Right forelimb (tissue), 1 donor: ENCODE results near the gene NDUFV1.
"Not testable (repeated sequence)": the region's sequence is repeated elsewhere in the genome, so short reads cannot be mapped to it uniquely, and the experiment has no call there.

Experiments
- DNase-seq: peaks from one replicate; pipeline ENCODE4 v3.0.0-alpha.2; 2018

Gene NDUFV1

GRCh38 chr11:67627812-67628624, 21.3 kb downstream of the NDUFV1 start:
- no peak for DNase-seq

GRCh38 chr11:67628710-67629385, 22.1 kb downstream of the NDUFV1 start:
- DNase-seq: no peak

GRCh38 chr11:67629386-67630227, 22.9 kb downstream of the NDUFV1 start, which contains the start of gene NUDT8:
TSS of gene NUDT8 (minus strand) at chr11:67629937. CDS start at chr11:67629911, 26 bp downstream.
- peak; percentile 99 for DNase-seq

- DNase-seq: no peak
Observed at GRCh38 chr11:67630228-67630942, 23.6 kb downstream of the NDUFV1 start.

- peak; percentile 44 for DNase-seq
Observed at GRCh38 chr11:67630943-67631331, 24.2 kb downstream of the NDUFV1 start.

GRCh38 chr11:67631411-67631810, 24.7 kb downstream of the NDUFV1 start:
- DNase-seq: no peak

GRCh38 chr11:67631853-67632174, 25.1 kb downstream of the NDUFV1 start:
- no peak for DNase-seq

GRCh38 chr11:67632175-67632981, 25.6 kb downstream of the NDUFV1 start:
- peak; percentile 22 for DNase-seq

- no peak for DNase-seq
Observed at GRCh38 chr11:67632982-67633755, 26.4 kb downstream of the NDUFV1 start.

GRCh38 chr11:67633758-67634365, 27.1 kb downstream of the NDUFV1 start:
- no peak for DNase-seq

GRCh38 chr11:67634366-67635230, 27.9 kb downstream of the NDUFV1 start:
- DNase-seq: no peak

- DNase-seq: no peak
Observed at GRCh38 chr11:67635231-67635521, 28.4 kb downstream of the NDUFV1 start.

- DNase-seq: no peak
Observed at GRCh38 chr11:67636962-67637361, 30.2 kb downstream of the NDUFV1 start.

- DNase-seq: not testable (repeated sequence)
Observed at GRCh38 chr11:67637441-67637840, 30.7 kb downstream of the NDUFV1 start.

GRCh38 chr11:67638535-67639437, 32.0 kb downstream of the NDUFV1 start:
- no peak for DNase-seq

- DNase-seq: no peak
Observed at GRCh38 chr11:67639438-67639859, 32.7 kb downstream of the NDUFV1 start, which contains the start of gene TBX10. TSS of gene TBX10 (minus strand) at chr11:67639763. CDS start at chr11:67639472, 291 bp downstream.

GRCh38 chr11:67640021-67640757, 33.5 kb downstream of the NDUFV1 start:
- DNase-seq: peak; percentile 70
